HG03095 (cell line): ENCODE data around the gene DMXL2.
"Not testable (repeated sequence)": the region's sequence is repeated elsewhere in the genome, so short reads cannot be mapped to it uniquely, and the experiment has no call there.

Experiments used
- ATAC-seq: cut with Tn5 transposase; IDR thresholded peaks from one replicate; pipeline ENCODE4 v1.9.1; 2021; ENCODE audit warnings: moderate library complexity; ENCODE audit not compliant: unreplicated experiment

Gene DMXL2

GRCh38 chr15:51579012-51579411, 43.6 kb downstream of the DMXL2 start:
- ATAC-seq, result no peak

- no peak for ATAC-seq
These were observed 44.8 kb downstream of the DMXL2 start for GRCh38 chr15:51577636-51578304.

DNA sequence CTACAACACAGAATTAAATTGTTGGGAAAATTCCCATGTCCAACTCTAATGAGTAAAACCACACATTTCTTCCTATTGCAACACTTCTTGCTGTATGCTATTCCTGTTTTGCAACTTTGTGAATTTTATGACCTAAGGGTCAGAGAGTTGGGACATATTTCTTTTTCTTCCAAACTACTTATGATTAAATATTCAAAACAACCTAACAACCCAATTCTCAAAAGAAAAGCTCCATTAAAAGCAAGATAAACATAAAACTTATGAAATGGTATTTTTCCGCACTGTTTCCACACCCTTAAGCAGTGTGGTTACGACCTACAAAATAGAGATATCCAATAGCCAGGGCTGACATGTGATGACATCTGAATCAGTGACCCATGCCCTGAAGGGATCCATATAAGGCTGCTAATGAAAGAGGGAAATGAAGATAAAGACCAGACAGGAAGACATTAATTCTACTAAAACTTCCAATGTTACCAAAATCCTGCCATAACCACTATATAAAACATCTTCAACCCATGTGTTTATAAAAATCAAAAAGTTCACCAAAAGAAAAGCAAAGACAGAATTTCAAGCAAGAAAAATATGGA, 45.6 kb downstream of the DMXL2 start:
- no peak for ATAC-seq

DNA sequence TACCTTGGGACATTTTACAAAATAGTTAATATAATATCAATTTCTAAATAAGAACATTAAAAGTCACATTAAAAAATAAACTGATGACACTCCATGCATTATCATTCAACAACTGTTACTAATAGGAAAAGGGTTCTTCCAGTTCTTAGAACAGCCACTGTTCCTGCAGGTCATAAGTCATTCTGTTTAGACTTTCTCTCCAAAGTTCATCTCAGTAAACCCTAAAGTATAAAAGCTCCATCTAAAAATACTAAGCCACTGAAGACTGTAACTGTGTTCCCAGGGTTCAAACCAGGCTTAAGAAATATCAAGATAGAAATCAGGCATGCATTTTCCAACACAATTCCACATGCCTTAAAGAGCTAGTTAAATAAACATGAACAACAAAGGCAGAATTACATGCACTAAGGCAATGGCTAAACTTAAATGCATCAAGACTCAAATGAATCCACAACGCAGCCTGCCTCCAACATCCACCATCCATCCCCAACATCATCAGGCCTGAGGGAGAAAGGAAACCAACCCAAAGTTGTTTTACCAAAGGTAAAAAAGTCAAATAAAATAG, 46.2 kb downstream of the DMXL2 start:
- no peak for ATAC-seq

GRCh38 chr15:51575775-51576174, 46.8 kb downstream of the DMXL2 start:
- ATAC-seq, result no peak

DNA sequence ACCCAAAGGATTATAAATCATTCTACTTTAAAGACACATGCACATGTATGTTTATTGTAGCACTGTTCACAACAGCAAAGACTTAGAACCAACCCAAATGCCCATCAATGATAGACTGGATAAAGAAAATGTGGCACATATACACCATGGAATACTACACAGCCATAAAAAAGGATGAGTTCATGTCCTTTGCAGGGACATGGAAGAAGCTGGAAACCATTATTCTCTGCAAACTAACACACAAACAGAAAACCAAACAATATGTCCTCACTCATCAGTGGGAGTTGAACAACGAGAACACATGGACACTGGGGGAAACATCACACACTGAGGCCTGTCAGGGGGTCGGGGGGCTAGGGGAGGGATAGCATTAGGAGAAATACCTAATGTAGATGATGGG, 49.2 kb downstream of the DMXL2 start:
- not testable (repeated sequence) for ATAC-seq

GRCh38 chr15:51568939-51569784, 53.4 kb downstream of the DMXL2 start:
- ATAC-seq, result not testable (repeated sequence)

DNA sequence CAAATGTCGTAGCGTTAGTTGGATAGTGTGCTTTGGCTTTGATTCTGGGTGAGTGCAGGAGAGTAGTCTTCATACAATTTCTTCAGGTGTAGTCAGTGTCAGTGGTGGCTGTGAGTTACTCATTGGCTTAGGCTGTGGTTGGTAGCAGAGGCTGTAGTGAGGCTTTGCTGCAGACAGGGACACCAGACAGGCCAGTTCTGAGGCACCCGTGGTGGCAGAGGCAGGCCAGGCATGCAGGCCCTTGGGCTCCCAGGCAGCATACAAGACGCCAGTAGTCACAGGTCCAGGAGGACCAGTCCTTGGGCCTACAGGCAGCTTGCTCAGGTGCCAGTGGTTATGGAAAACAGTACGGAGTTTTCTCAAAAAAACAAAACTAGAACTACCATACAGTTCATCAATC, 61.3 kb downstream of the DMXL2 start:
- no peak for ATAC-seq

GRCh38 chr15:51558876-51559275, 63.7 kb downstream of the DMXL2 start:
- ATAC-seq, result no peak

DNA sequence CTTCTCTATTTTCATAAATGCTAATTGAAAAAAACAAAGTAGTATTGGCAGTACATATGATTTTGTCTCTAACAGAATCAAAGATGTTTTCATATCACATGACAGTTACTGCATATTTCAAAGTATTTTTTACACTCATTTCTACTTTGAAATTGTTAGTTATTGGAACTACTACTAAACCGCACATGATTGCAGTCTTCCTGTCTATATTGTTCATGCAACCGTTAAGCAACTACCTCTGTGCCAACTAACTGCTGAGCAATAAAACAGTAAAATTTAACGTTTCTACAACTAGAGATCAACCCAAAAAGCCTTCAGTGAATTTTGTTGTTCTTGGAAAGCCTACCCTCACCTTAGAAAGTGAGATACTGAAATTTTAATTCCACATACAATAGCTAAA, 64.2 kb downstream of the DMXL2 start:
- no peak for ATAC-seq

- ATAC-seq, result no peak
These were observed 71.7 kb downstream of the DMXL2 start for GRCh38 chr15:51550841-51551240.

GRCh38 chr15:51547656-51548055, 74.9 kb downstream of the DMXL2 start:
- no peak for ATAC-seq

DNA sequence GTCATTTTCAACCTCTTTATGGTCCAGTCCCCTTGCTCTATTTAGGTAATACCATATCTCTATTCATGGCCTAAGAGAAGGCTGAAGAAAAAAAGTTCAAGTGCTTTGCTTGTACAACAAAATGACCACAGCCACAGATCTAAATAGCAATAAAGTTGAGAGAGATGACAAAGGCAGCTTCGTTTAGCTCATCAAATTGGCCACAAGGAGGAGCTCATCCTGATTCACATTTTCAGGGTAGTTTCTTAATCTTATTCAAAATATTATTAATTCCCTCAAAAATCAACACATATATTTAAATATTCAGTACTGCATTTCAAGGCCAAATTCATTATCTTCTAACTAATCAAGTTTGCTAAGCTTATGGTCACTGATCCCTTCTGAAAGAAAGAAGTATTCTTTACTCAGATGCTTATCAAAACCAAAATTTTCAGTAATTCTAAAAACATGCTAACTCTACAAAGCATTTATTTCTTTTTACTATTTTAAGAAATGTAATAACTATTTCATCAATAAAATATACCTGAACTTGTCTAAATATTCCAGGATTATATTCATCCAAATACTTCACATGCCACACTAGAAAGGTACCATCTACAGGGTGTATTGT, 85.5 kb downstream of the DMXL2 start:
- ATAC-seq, result no peak

GRCh38 chr15:51533672-51534398, 88.7 kb downstream of the DMXL2 start:
- ATAC-seq, result no peak

- ATAC-seq, result no peak
These were observed 95.6 kb downstream of the DMXL2 start for GRCh38 chr15:51526955-51527354.

GRCh38 chr15:51524376-51524775, 98.2 kb downstream of the DMXL2 start:
- no peak for ATAC-seq

DNA sequence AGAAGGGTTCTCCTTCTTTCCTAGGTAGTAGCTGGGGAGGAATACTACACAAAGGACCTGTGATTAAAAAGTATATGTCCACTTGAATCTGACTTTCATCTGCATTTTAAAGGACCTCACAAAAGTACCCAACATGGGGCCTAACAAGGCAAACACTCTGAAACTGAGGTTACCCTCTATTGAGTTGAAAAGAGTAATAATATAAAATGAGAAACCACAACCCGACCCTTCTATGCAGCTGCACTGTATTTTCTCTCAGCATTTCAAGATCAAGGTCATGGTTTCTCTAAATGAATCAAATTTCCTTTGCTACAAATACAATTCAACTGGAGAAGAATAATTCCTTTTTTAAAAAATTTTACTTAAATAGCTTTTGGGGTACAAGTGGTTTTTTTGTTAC, 106.3 kb downstream of the DMXL2 start:
- no peak for ATAC-seq

- no peak for ATAC-seq
These were observed 117.3 kb downstream of the DMXL2 start for GRCh38 chr15:51505251-51505650.

- ATAC-seq, result no peak
These were observed 119.6 kb downstream of the DMXL2 start for GRCh38 chr15:51503003-51503402.

GRCh38 chr15:51499379-51499976, 123.1 kb downstream of the DMXL2 start:
- no peak for ATAC-seq
